GM12801 (cell line): ENCODE data around the gene PCDHA5.

Experiments
- TF ChIP-seq, protein P1 (sequence below): IDR thresholded peaks from one replicate; pipeline ENCODE4 v1.5.1; 2011; ENCODE audit warnings: control low read depth; ENCODE audit not compliant: insufficient read length; ENCODE audit errors: extremely low read depth

The PCDHA5 gene

DNA sequence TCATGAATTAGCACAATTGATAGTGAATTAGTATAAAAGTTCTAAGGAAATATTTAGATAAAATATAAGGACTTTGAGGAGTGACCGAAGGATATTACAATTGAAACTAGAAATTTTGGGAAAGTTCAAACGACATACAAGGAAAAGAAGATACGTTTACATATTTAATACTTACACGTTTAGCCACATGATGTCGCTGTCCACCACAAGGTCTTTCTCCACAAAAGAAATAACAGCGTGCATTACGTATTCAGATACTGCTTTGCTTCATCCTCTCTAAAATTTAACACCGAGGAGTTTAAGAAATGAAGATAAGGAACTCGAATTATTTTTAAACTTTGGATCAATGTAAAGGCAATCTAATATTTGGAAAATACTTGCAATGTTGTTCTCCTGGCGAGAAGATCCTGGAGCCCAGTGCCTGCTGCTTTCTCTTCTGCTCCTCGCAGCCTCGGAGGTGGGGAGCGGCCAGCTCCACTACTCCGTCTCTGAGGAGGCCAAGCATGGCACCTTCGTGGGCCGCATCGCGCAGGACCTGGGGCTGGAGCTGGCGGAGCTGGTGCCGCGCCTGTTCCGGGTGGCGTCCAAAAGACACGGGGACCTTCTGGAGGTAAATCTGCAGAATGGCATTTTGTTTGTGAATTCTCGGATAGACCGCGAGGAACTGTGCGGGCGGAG, 20.5 kb upstream of the PCDHA5 start, which contains the start of gene PCDHA3:
Gene PCDHA3, plus strand, starts transcription at position 242 of the 678 bp plus-strand sequence.
- TF ChIP-seq, protein P1, sequence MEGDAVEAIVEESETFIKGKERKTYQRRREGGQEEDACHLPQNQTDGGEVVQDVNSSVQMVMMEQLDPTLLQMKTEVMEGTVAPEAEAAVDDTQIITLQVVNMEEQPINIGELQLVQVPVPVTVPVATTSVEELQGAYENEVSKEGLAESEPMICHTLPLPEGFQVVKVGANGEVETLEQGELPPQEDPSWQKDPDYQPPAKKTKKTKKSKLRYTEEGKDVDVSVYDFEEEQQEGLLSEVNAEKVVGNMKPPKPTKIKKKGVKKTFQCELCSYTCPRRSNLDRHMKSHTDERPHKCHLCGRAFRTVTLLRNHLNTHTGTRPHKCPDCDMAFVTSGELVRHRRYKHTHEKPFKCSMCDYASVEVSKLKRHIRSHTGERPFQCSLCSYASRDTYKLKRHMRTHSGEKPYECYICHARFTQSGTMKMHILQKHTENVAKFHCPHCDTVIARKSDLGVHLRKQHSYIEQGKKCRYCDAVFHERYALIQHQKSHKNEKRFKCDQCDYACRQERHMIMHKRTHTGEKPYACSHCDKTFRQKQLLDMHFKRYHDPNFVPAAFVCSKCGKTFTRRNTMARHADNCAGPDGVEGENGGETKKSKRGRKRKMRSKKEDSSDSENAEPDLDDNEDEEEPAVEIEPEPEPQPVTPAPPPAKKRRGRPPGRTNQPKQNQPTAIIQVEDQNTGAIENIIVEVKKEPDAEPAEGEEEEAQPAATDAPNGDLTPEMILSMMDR: no peak

DNA sequence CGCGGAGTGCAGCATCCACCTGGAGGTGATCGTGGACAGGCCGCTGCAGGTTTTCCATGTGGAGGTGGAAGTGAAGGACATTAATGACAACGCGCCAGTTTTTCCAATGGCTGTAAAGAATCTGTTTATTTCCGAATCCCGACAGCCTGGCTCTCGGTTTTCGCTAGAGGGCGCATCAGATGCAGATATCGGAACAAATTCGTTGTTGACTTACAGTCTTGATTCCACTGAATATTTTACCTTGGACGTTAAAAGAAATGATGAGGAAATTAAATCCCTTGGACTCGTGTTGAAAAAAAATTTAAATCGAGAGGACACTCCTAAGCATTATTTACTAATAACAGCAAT, 19.9 kb upstream of the PCDHA5 start:
- TF ChIP-seq, protein P1: no peak

DNA sequence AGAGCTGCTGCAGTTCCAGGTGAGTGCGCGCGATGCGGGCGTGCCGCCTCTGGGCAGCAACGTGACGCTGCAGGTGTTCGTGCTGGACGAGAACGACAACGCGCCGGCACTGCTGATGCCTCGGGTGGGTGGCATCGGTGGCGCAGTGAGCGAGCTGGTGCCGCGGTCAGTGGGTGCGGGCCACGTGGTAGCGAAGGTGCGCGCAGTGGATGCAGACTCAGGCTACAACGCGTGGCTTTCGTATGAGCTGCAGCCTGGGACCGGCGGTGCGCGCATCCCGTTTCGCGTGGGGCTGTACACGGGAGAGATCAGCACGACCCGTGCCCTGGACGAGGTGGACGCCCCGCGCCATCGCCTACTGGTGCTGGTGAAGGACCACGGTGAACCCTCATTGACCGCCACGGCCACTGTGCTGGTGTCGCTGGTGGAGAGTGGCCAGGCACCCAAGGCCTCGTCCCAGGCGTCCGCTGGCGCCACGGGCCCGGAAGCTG, 18.6 kb upstream of the PCDHA5 start:
- TF ChIP-seq, protein P1: no peak

DNA sequence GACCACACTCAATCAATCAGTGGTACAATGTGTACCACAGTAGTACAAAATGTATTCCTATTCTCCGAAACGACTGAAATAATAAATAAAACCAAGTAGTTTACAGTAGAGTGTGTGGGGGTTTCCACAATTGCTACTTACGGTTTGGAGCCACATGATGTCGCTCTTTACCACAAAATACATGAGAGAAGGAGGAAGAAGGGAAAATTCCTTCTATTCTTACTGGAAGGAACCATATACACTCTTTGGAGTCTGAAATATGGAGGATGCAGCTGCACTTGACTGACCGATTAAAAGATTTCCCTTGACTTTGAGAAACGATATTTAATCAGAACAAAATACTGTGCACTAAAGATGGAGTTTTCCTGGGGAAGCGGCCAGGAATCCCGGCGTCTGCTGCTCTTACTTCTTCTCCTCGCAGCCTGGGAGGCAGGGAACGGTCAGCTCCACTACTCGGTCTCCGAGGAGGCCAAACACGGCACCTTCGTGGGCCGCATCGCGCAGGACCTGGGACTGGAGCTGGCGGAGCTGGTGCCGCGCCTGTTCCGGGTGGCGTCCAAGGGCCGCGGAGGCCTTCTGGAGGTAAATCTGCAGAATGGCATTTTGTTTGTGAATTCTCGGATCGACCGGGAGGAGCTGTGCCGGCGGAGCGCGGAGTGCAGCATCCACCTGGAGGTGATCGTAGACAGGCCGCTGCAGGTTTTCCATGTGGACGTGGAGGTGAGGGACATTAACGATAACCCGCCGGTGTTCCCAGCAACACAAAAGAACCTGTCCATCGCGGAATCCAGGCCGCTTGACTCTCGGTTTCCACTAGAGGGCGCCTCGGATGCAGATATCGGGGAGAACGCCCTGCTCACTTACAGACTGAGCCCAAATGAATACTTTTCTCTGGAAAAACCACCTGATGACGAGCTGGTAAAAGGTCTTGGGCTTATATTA, 14.3 kb upstream of the PCDHA5 start, which contains the start of gene PCDHA4:
Gene PCDHA4, plus strand, starts transcription at position 235 of the 942 bp plus-strand sequence.
- TF ChIP-seq, protein P1: no peak

DNA sequence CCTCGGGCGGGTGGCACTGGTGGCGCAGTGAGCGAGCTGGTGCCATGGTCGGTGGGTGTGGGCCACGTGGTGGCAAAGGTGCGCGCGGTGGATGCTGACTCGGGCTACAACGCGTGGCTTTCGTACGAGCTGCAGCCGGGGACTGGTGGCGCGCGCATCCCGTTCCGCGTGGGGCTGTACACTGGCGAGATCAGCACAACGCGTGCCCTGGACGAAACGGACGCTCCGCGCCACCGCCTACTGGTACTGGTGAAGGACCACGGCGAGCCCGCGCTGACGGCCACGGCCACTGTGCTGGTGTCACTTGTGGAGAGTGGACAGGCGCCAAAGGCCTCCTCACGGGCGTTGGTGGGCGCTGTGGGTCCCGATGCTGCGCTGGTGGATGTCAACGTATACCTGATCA, 12.5 kb upstream of the PCDHA5 start:
- TF ChIP-seq, protein P1: no peak

DNA sequence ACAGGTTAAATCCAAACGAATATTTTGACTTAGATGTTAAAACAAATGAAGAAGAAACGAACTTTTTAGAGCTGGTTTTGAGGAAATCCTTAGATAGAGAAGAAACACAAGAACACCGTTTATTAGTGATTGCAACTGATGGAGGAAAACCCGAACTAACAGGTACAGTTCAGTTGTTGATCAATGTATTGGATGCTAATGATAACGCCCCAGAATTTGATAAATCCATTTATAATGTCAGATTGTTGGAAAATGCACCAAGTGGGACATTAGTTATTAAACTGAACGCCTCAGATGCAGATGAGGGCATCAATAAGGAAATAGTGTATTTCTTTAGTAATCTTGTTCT, 842 bp downstream of the PCDHA5 start:
- TF ChIP-seq, protein P1: no peak

DNA sequence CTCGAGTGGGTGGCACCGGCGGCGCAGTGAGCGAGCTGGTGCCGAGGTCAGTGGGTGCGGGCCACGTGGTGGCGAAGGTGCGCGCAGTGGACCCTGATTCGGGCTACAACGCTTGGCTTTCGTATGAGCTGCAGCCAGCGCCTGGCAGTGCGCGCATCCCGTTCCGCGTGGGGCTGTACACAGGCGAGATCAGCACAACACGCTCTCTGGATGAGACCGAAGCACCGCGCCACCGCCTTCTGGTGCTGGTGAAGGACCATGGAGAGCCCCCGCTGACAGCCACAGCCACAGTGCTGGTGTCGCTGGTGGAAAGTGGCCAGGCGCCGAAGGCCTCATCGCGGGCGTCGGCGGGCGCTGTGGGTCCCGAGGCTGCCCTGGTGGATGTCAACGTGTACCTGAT, 2.1 kb downstream of the PCDHA5 start:
- TF ChIP-seq, protein P1: no peak
